ENCODE results near the gene CCL28. TPM values are rescaled to one million over a fixed set of nuclear protein-coding genes. Genes with fewer than 3 reads are reported as not detected.

The CCL28 gene
- total RNA-seq, 1 experiment from 2014 or later: not detected

- no peak overlapping the region for H3K4ac ChIP-seq (ENCODE audit: low read depth, low read length)
- no peak overlapping the region for H4K8ac ChIP-seq (replicated peaks; ENCODE audit: insufficient read length, low read depth, low read length)
- H4K91ac ChIP-seq (ENCODE audit: insufficient read length, low read depth, low read length): no peak overlapping the region
- H3K9ac ChIP-seq (ENCODE audit: extremely low read depth, insufficient read length, low read length): no peak overlapping the region
- H4K20me1 ChIP-seq (ENCODE audit: control insufficient read depth, insufficient read depth, insufficient read length): no peaks in the 10 kb centered on the region
- H2BK15ac ChIP-seq (ENCODE audit: low read depth, low read length): no peak overlapping the region
- H3K4me2 ChIP-seq (ENCODE audit: insufficient read depth, insufficient read length, low read length): no peak overlapping the region
- H2BK5ac ChIP-seq (ENCODE audit: insufficient read length, low read length): no peak overlapping the region
- H3K14ac ChIP-seq (ENCODE audit: insufficient read depth, low read length): no peak overlapping the region
- H3K27me3 Mint-ChIP-seq (ENCODE audit: low read depth): no peaks in the 10 kb centered on the region; the same call in 1 of the 2 replicates
- H2AK5ac ChIP-seq (ENCODE audit: insufficient read length, low read length): no peak overlapping the region
- H3K4me3 Mint-ChIP-seq: no peak overlapping the region
- no peak for DNase-seq
- no peak overlapping the region for H3K27ac ChIP-seq (ENCODE audit: insufficient read length, low read depth, low read length)
- H2AFZ ChIP-seq (ENCODE audit: low read length): no peak overlapping the region
- H3K27me3 ChIP-seq (ENCODE audit: insufficient read depth, low read length): no peaks in the 10 kb centered on the region
- no peak overlapping the region for H4K5ac ChIP-seq (ENCODE audit: insufficient read length, low read depth, low read length)
- H2BK120ac ChIP-seq (ENCODE audit: low read depth, low read length, poor library complexity, severe bottlenecking): no peak overlapping the region
- TF ChIP-seq CTCF (conservative IDR thresholded peaks at IDR 0.05): no peak
- H2BK12ac ChIP-seq (ENCODE audit: insufficient read length, low read depth, low read length): no peak overlapping the region
- H3K23ac ChIP-seq (ENCODE audit: insufficient read length, low read depth, low read length): no peak overlapping the region
- H3K9me3 Mint-ChIP-seq: peaks cover 34 to 45% of the 10 kb centered on the region in 2 experiments
- no peak overlapping the region for H3K27ac Mint-ChIP-seq
- H3K36me3 Mint-ChIP-seq (ENCODE audit: insufficient read depth in 1 of 3, low read depth in 3 of 3): peaks cover 8 to 14% (median 9%) of the 10 kb centered on the region in 3 experiments
- H3K18ac ChIP-seq (ENCODE audit: insufficient read length, low read depth, low read length): no peak overlapping the region
- no peak overlapping the region for H2BK20ac ChIP-seq (ENCODE audit: low read depth, low read length, poor library complexity, severe bottlenecking)
- peaks cover 14% of the 10 kb centered on the region for H3K9me3 ChIP-seq (ENCODE audit: control insufficient read depth, low read depth, low read length)
- no peaks in the 10 kb centered on the region for H3K79me2 ChIP-seq (ENCODE audit: insufficient read depth, low read length)
- H3K79me1 ChIP-seq (ENCODE audit: insufficient read depth, low read depth, low read length, poor library complexity, severe bottlenecking): no peaks in the 10 kb centered on the region
- H3K4me1 ChIP-seq (ENCODE audit: insufficient read depth, low read length): no peaks in the 10 kb centered on the region
- H3K4me1 Mint-ChIP-seq: no peaks in the 10 kb centered on the region
- no peaks in the 10 kb centered on the region for H3K23me2 ChIP-seq (ENCODE audit: insufficient read length, low read depth, low read length, poor library complexity, severe bottlenecking)
- H3T11ph ChIP-seq (ENCODE audit: low read length): no peak overlapping the region
- no peak overlapping the region for H3K56ac ChIP-seq (ENCODE audit: insufficient read length, low read depth, low read length)
These were observed 42.5 kb downstream of the CCL28 start for GRCh38 chr5:43369651-43370050.

Measured in H9 (cell line).